ENCODE results near the gene HHIPL1. TPM values are rescaled to one million over a fixed set of nuclear protein-coding genes. Genes with fewer than 3 reads are reported as not detected.

Gene HHIPL1
- total RNA-seq, 4 donors from 2014 or later = 0.07 to 0.82 (median 0.14) TPM

GRCh38 chr14:99713972-99714371 is 69.0 kb downstream of the HHIPL1 start:
- Histone ChIP-seq H3K27ac (no peak overlapping the region), H3K27me3 (no peaks in the 10 kb centered on the region), H3K4me3 (no peak overlapping the region), H3K9me3 (no peaks in the 10 kb centered on the region), H3K4me1 (no peaks in the 10 kb centered on the region), H3K36me3 (no peaks in the 10 kb centered on the region)
- no peak for ATAC-seq
- in situ Hi-C loops (cut with MboI; ENCODE audit: low sequenced_read_pairs in 4 of 4) (no loop called here), intact Hi-C loops (cut with DNase I; ENCODE audit: low total_unique reads) (no loop called here)
- no peak for DNase-seq
- TF ChIP-seq POLR2A (IDR thresholded peaks at IDR 0.05) (no peak), CTCF (IDR thresholded peaks at IDR 0.05 in 4 of 5, conservative IDR thresholded peaks at IDR 0.05 in 1 of 5) (no peak)

GRCh38 chr14:99715266-99716000 is 70.5 kb downstream of the HHIPL1 start:
- in situ Hi-C loops (cut with MboI; ENCODE audit: low sequenced_read_pairs in 4 of 4) = no loop called here
- no peak overlapping the region for H3K4me3 ChIP-seq
- no peak overlapping the region for H3K27ac ChIP-seq
- DNase-seq = no peak
- TF ChIP-seq POLR2A (IDR thresholded peaks at IDR 0.05) (no peak), CTCF (IDR thresholded peaks at IDR 0.05 in 4 of 5, conservative IDR thresholded peaks at IDR 0.05 in 1 of 5) (no peak)
- H3K9me3 ChIP-seq = no peaks in the 10 kb centered on the region
- H3K27me3 ChIP-seq = no peaks in the 10 kb centered on the region
- intact Hi-C loops (cut with DNase I; ENCODE audit: low total_unique reads) = no loop called here
- ATAC-seq = no peak
- no peaks in the 10 kb centered on the region for H3K36me3 ChIP-seq
- no peaks in the 10 kb centered on the region for H3K4me1 ChIP-seq

- TF ChIP-seq CTCF (IDR thresholded peaks at IDR 0.05 in 4 of 5, conservative IDR thresholded peaks at IDR 0.05 in 1 of 5) (no peak), POLR2A (IDR thresholded peaks at IDR 0.05) (no peak)
- no peak overlapping the region for H3K4me3 ChIP-seq
- H3K27me3 ChIP-seq = no peaks in the 10 kb centered on the region
- in situ Hi-C loops (cut with MboI; ENCODE audit: low sequenced_read_pairs in 4 of 4) = no loop called here
- intact Hi-C loops (cut with DNase I; ENCODE audit: low total_unique reads) = no loop called here
- DNase-seq = no peak
- no peaks in the 10 kb centered on the region for H3K36me3 ChIP-seq
- H3K27ac ChIP-seq = no peak overlapping the region
- H3K4me1 ChIP-seq = no peaks in the 10 kb centered on the region
- ATAC-seq = no peak
- H3K9me3 ChIP-seq = no peaks in the 10 kb centered on the region
Measured at GRCh38 chr14:99716091-99716849, 71.3 kb downstream of the HHIPL1 start.

GRCh38 chr14:99716850-99717681 is 72.1 kb downstream of the HHIPL1 start:
- Histone ChIP-seq H3K36me3 (no peaks in the 10 kb centered on the region), H3K27ac (no peak overlapping the region), H3K27me3 (no peaks in the 10 kb centered on the region), H3K4me3 (no peak overlapping the region), H3K4me1 (no peaks in the 10 kb centered on the region), H3K9me3 (no peaks in the 10 kb centered on the region)
- ATAC-seq (no peak), DNase-seq (no peak)
- intact Hi-C loops (cut with DNase I; ENCODE audit: low total_unique reads) (no loop called here), in situ Hi-C loops (cut with MboI; ENCODE audit: low sequenced_read_pairs in 4 of 4) (no loop called here)
- no peak for TF ChIP-seq POLR2A (IDR thresholded peaks at IDR 0.05)
- TF ChIP-seq CTCF (IDR thresholded peaks at IDR 0.05 in 4 of 5, conservative IDR thresholded peaks at IDR 0.05 in 1 of 5) = no peak
